HFFc6 (cell line): Measurements from ENCODE around the gene VPS25. TPM values are rescaled to one million over a fixed set of nuclear protein-coding genes. Genes with fewer than 3 reads are reported as not detected.

ENCODE experiments used
- DNase-seq: peaks from one replicate; pipeline ENCODE4 v3.0.0-alpha.2; 2018
- H3K27ac Mint-ChIP-seq: 2 replicates; pipeline ENCODE4 v1.8.0; 2020; ENCODE audit warnings: mild to moderate bottlenecking, mixed read lengths
- H3K27me3 Mint-ChIP-seq: 2 replicates; pipeline ENCODE4 v1.8.0; 2021; ENCODE audit warnings: mild to moderate bottlenecking, moderate library complexity, mixed read lengths; ENCODE audit not compliant: insufficient read depth
- H3K36me3 Mint-ChIP-seq: 2 replicates; pipeline ENCODE4 v1.8.0; 2021; ENCODE audit warnings: low read depth, mixed read lengths
- H3K4me1 Mint-ChIP-seq: 2 replicates; pipeline ENCODE4 v1.8.0; 2020; ENCODE audit warnings: low read depth, mixed read lengths
- H3K4me3 Mint-ChIP-seq: 2 replicates; pipeline ENCODE4 v1.8.0; 2020; ENCODE audit warnings: mild to moderate bottlenecking, moderate library complexity, mixed read lengths
- H3K9me3 Mint-ChIP-seq: 2 replicates; pipeline ENCODE4 v1.8.0; 2020; ENCODE audit warnings: mild to moderate bottlenecking, mixed read lengths
- total RNA-seq, 6 experiments: library from RNA; stranded (reverse); fragmentation: NEBNext Ultra II Directional; extraction: Animal tissue kit (Norgen Biotek cat#: 25700); gene quantifications; 2 replicates in 1 of 6; 3 replicates in 5 of 6; pipeline ENCODE4 v1.2.3, GENCODE V29; 2021
- TF ChIP-seq, protein P1 (sequence below): fragments of 200-600 bp; sonication (generic); IDR thresholded peaks from 2 replicates; pipeline ENCODE4 v1.5.0; 2021; ENCODE audit warnings: antibody characterized with exemption, mild to moderate bottlenecking

The VPS25 gene
- total RNA-seq, 6 experiments from 2014 or later, result 79.3 to 94.5 (median 90.5) TPM

GRCh38 chr17:42775534-42776098 lies 2.4 kb downstream of the VPS25 start:
- H3K9me3 Mint-ChIP-seq, result no peaks in the 10 kb centered on the region
- H3K36me3 Mint-ChIP-seq, result peaks cover 26% of the 10 kb centered on the region; the same call in 1 of the 2 replicates
- TF ChIP-seq, protein P1, sequence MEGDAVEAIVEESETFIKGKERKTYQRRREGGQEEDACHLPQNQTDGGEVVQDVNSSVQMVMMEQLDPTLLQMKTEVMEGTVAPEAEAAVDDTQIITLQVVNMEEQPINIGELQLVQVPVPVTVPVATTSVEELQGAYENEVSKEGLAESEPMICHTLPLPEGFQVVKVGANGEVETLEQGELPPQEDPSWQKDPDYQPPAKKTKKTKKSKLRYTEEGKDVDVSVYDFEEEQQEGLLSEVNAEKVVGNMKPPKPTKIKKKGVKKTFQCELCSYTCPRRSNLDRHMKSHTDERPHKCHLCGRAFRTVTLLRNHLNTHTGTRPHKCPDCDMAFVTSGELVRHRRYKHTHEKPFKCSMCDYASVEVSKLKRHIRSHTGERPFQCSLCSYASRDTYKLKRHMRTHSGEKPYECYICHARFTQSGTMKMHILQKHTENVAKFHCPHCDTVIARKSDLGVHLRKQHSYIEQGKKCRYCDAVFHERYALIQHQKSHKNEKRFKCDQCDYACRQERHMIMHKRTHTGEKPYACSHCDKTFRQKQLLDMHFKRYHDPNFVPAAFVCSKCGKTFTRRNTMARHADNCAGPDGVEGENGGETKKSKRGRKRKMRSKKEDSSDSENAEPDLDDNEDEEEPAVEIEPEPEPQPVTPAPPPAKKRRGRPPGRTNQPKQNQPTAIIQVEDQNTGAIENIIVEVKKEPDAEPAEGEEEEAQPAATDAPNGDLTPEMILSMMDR, result peak; percentile 24; the same call in 1 of the 2 replicates
- peak; percentile 24 for DNase-seq
- peaks cover 51% of the 10 kb centered on the region for H3K4me1 Mint-ChIP-seq
- peak overlapping the region; percentile 94; the same call in 1 of the 2 replicates for H3K27ac Mint-ChIP-seq
- peak overlapping the region; percentile 98 for H3K4me3 Mint-ChIP-seq
- H3K27me3 Mint-ChIP-seq, result peaks cover 3% of the 10 kb centered on the region

GRCh38 chr17:42778570-42778969 lies 5.3 kb downstream of the VPS25 start:
- Mint-ChIP-seq H3K27me3 (peaks cover 3% of the 10 kb centered on the region), H3K27ac (peak overlapping the region; percentile 83; the same call in 1 of the 2 replicates), H3K36me3 (peaks cover 34% of the 10 kb centered on the region; the same call in 1 of the 2 replicates), H3K4me1 (peaks cover 53% of the 10 kb centered on the region), H3K4me3 (no peak overlapping the region), H3K9me3 (no peaks in the 10 kb centered on the region)
- no peak for DNase-seq
- TF ChIP-seq, protein P1, result no peak

GRCh38 chr17:42779304-42779935 lies 6.2 kb downstream of the VPS25 start:
- TF ChIP-seq, protein P1, result no peak
- Mint-ChIP-seq H3K4me3 (peak overlapping the region; percentile 98), H3K36me3 (peaks cover 29% of the 10 kb centered on the region), H3K27me3 (no peaks in the 10 kb centered on the region; the same call in none of the 2 replicates), H3K9me3 (no peaks in the 10 kb centered on the region), H3K27ac (peak overlapping the region; percentile 83), H3K4me1 (peaks cover 52% of the 10 kb centered on the region)
- DNase-seq, result no peak

GRCh38 chr17:42779936-42780850 lies 6.9 kb downstream of the VPS25 start, which contains the start of gene WNK4:
Gene WNK4, plus strand, starts transcription at chr17:42780610. Its CDS starts 89 bp downstream, at chr17:42780699.
- Mint-ChIP-seq H3K9me3 (no peaks in the 10 kb centered on the region), H3K4me3 (peak within 1 kb of the TSS; percentile 98), H3K4me1 (peaks cover 45% of the 10 kb centered on the region), H3K36me3 (peaks cover 35% of the 10 kb centered on the region), H3K27me3 (no peaks in the 10 kb centered on the region; the same call in none of the 2 replicates), H3K27ac (peak within 1 kb of the TSS; percentile 83)
- TF ChIP-seq, protein P1, result no peak
- DNase-seq, result peak; percentile 50

DNA sequence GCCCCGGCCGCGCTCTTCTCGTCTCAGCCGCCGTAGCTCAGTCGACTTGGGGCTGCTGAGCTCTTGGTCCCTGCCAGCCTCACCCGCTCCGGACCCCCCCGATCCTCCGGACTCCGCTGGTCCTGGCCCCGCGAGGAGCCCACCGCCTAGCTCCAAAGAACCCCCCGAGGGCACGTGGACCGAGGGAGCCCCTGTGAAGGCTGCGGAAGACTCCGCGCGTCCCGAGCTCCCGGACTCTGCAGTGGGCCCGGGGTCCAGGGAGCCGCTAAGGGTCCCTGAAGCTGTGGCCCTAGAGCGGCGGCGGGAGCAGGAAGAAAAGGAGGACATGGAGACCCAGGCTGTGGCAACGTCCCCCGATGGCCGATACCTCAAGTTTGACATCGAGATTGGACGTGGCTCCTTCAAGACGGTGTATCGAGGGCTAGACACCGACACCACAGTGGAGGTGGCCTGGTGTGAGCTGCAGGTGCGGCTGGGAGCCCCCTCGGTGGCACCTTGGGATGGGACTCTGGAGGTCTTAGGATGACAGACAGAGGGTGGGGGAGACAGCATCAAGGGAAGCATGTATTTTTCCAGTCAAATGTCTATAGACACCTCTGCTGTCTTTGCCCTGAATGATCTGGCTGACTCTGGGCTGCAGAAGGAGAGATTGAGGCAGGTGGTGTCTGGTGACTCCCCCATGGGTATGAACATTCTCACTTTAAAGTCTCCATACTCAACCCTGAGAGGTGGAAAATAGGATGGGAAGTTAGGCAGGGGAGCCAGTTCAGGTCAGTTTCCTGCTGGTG lies 7.8 kb downstream of the VPS25 start:
- Mint-ChIP-seq H3K4me1 (peaks cover 43% of the 10 kb centered on the region), H3K4me3 (peak overlapping the region; percentile 98), H3K36me3 (peaks cover 36% of the 10 kb centered on the region), H3K9me3 (no peaks in the 10 kb centered on the region), H3K27ac (peak overlapping the region; percentile 78), H3K27me3 (no peaks in the 10 kb centered on the region; the same call in none of the 2 replicates)
- TF ChIP-seq, protein P1, result no peak
- no peak for DNase-seq
